ENCODE data around the gene FANCL.
A peak's percentile ranks its signal among the peaks of the same experiment; 100 is the strongest.

FANCL gene

GRCh38 chr2:58202404-58202803 is 38.7 kb downstream of the FANCL start:
- H2AFZ ChIP-seq (ENCODE audit: low read depth, low read length), result no peak overlapping the region
- no peak overlapping the region for H3K18ac ChIP-seq (ENCODE audit: low read depth in 1 of 2, low read length in 2 of 2)
- no peak overlapping the region for H3K4me3 ChIP-seq (ENCODE audit: insufficient read depth in 1 of 2, low read depth in 1 of 2, low read length in 2 of 2)
- H3K79me1 ChIP-seq (replicated peaks; ENCODE audit: low read length, poor library complexity, severe bottlenecking), result peaks cover 1% of the 10 kb centered on the region
- H3K14ac ChIP-seq (ENCODE audit: low read length in 2 of 2), result no peak overlapping the region
- H2BK15ac ChIP-seq (ENCODE audit: low read depth, poor library complexity, severe bottlenecking), result no peak overlapping the region
- H3K23ac ChIP-seq (ENCODE audit: low read length in 2 of 2), result no peak overlapping the region
- H2BK12ac ChIP-seq (ENCODE audit: low read length in 2 of 2), result no peak overlapping the region
- 100% methylated on average over 1 of the region's 1 CpG for WGBS
- no peak for DNase-seq
- peaks cover 2 to 17% of the 10 kb centered on the region in 2 experiments for H3K36me3 ChIP-seq (ENCODE audit: control insufficient read depth in 1 of 2, insufficient read depth in 2 of 2, low read depth in 1 of 2, low read length in 2 of 2)
- no peak overlapping the region for H3K27ac ChIP-seq (ENCODE audit: low read length, poor library complexity, severe bottlenecking)
- no peaks in the 10 kb centered on the region for H3K27me3 ChIP-seq (ENCODE audit: control insufficient read depth in 1 of 2, insufficient read depth in 1 of 2, low read length in 2 of 2)
- H2BK5ac ChIP-seq (ENCODE audit: low read depth, low read length, poor library complexity, severe bottlenecking), result no peak overlapping the region
- no peaks in the 10 kb centered on the region for H3K9me3 ChIP-seq (ENCODE audit: control insufficient read depth, low read length)
- H3K4ac ChIP-seq (ENCODE audit: low read depth in 1 of 2, low read length in 2 of 2), result no peak overlapping the region
- H2BK120ac ChIP-seq (ENCODE audit: low read depth, low read length), result no peak overlapping the region
- no peak overlapping the region for H4K8ac ChIP-seq (ENCODE audit: low read length)
- H3K4me2 ChIP-seq (ENCODE audit: low read length, poor library complexity, severe bottlenecking), result no peak overlapping the region
- no peak overlapping the region for H3K9ac ChIP-seq (ENCODE audit: low read length)
- no peak overlapping the region for H4K91ac ChIP-seq (ENCODE audit: low read length)
- no peaks in the 10 kb centered on the region for H3K4me1 ChIP-seq (ENCODE audit: control insufficient read depth, insufficient read depth, low read depth, low read length)
- H2AK5ac ChIP-seq (ENCODE audit: low read length, severe bottlenecking), result no peak overlapping the region

GRCh38 chr2:58197894-58198293 is 43.2 kb downstream of the FANCL start:
- H3K36me3 ChIP-seq (ENCODE audit: control insufficient read depth in 1 of 2, insufficient read depth in 2 of 2, low read depth in 1 of 2, low read length in 2 of 2), result peaks cover 2 to 6% of the 10 kb centered on the region in 2 experiments
- no peak overlapping the region for H3K23ac ChIP-seq (ENCODE audit: low read length in 2 of 2)
- no peak overlapping the region for H4K91ac ChIP-seq (ENCODE audit: low read length)
- H3K4me1 ChIP-seq (ENCODE audit: control insufficient read depth, insufficient read depth, low read depth, low read length), result no peaks in the 10 kb centered on the region
- no peak overlapping the region for H3K27ac ChIP-seq (ENCODE audit: low read length, poor library complexity, severe bottlenecking)
- no peak overlapping the region for H3K14ac ChIP-seq (ENCODE audit: low read length in 2 of 2)
- no peaks in the 10 kb centered on the region for H3K79me1 ChIP-seq (replicated peaks; ENCODE audit: low read length, poor library complexity, severe bottlenecking)
- no peak overlapping the region for H2AFZ ChIP-seq (ENCODE audit: low read depth, low read length)
- H2AK5ac ChIP-seq (ENCODE audit: low read length, severe bottlenecking), result no peak overlapping the region
- H2BK12ac ChIP-seq (ENCODE audit: low read length in 2 of 2), result no peak overlapping the region
- 98% methylated on average over 2 of the region's 2 CpGs for WGBS
- no peak overlapping the region for H2BK120ac ChIP-seq (ENCODE audit: low read depth, low read length)
- no peak overlapping the region for H2BK5ac ChIP-seq (ENCODE audit: low read depth, low read length, poor library complexity, severe bottlenecking)
- H3K27me3 ChIP-seq (ENCODE audit: control insufficient read depth in 1 of 2, insufficient read depth in 1 of 2, low read length in 2 of 2), result no peaks in the 10 kb centered on the region
- H4K8ac ChIP-seq (ENCODE audit: low read length), result no peak overlapping the region
- no peak overlapping the region for H3K4ac ChIP-seq (ENCODE audit: low read depth in 1 of 2, low read length in 2 of 2)
- no peak overlapping the region for H3K4me3 ChIP-seq (ENCODE audit: insufficient read depth in 1 of 2, low read depth in 1 of 2, low read length in 2 of 2)
- no peak overlapping the region for H2BK15ac ChIP-seq (ENCODE audit: low read depth, poor library complexity, severe bottlenecking)
- H3K18ac ChIP-seq (ENCODE audit: low read depth in 1 of 2, low read length in 2 of 2), result no peak overlapping the region
- H3K9me3 ChIP-seq (ENCODE audit: control insufficient read depth, low read length), result no peaks in the 10 kb centered on the region
- no peak overlapping the region for H3K4me2 ChIP-seq (ENCODE audit: low read length, poor library complexity, severe bottlenecking)
- no peak overlapping the region for H3K9ac ChIP-seq (ENCODE audit: low read length)
- DNase-seq, result no peak

- WGBS, result no CpG with 5 or more reads among the region's 1 CpG
- no peaks in the 10 kb centered on the region for H3K4me1 ChIP-seq (ENCODE audit: control insufficient read depth, insufficient read depth, low read depth, low read length)
- no peak overlapping the region for H2BK12ac ChIP-seq (ENCODE audit: low read length in 2 of 2)
Measured at GRCh38 chr2:58195662-58196061, 45.5 kb downstream of the FANCL start.

GRCh38 chr2:58194458-58194857 is 46.7 kb downstream of the FANCL start:
- Histone ChIP-seq H3K4ac (ENCODE audit: low read depth in 1 of 2, low read length in 2 of 2) (no peak overlapping the region), H3K27me3 (ENCODE audit: control insufficient read depth in 1 of 2, insufficient read depth in 1 of 2, low read length in 2 of 2) (no peaks in the 10 kb centered on the region), H2BK120ac (ENCODE audit: low read depth, low read length) (no peak overlapping the region), H3K27ac (ENCODE audit: low read length, poor library complexity, severe bottlenecking) (no peak overlapping the region), H2AFZ (ENCODE audit: low read depth, low read length) (no peak overlapping the region), H4K8ac (ENCODE audit: low read length) (no peak overlapping the region), H3K79me1 (replicated peaks; ENCODE audit: low read length, poor library complexity, severe bottlenecking) (no peaks in the 10 kb centered on the region), H3K4me3 (ENCODE audit: insufficient read depth in 1 of 2, low read depth in 1 of 2, low read length in 2 of 2) (no peak overlapping the region), H2AK5ac (ENCODE audit: low read length, severe bottlenecking) (no peak overlapping the region), H3K4me2 (ENCODE audit: low read length, poor library complexity, severe bottlenecking) (no peak overlapping the region), H3K23ac (ENCODE audit: low read length in 2 of 2) (no peak overlapping the region), H3K36me3 (ENCODE audit: control insufficient read depth in 1 of 2, insufficient read depth in 2 of 2, low read depth in 1 of 2, low read length in 2 of 2) (peaks cover 2 to 6% of the 10 kb centered on the region in 2 experiments), H3K9ac (ENCODE audit: low read length) (no peak overlapping the region), H2BK15ac (ENCODE audit: low read depth, poor library complexity, severe bottlenecking) (no peak overlapping the region), H2BK12ac (ENCODE audit: low read length in 2 of 2) (no peak overlapping the region), H3K18ac (ENCODE audit: low read depth in 1 of 2, low read length in 2 of 2) (no peak overlapping the region), H4K91ac (ENCODE audit: low read length) (no peak overlapping the region), H3K14ac (ENCODE audit: low read length in 2 of 2) (no peak overlapping the region), H2BK5ac (ENCODE audit: low read depth, low read length, poor library complexity, severe bottlenecking) (no peak overlapping the region), H3K4me1 (ENCODE audit: control insufficient read depth, insufficient read depth, low read depth, low read length) (no peaks in the 10 kb centered on the region), H3K9me3 (ENCODE audit: control insufficient read depth, low read length) (no peaks in the 10 kb centered on the region)
- WGBS, result 94% methylated on average over 1 of the region's 2 CpGs
- DNase-seq, result no peak

More at GRCh38 chr2:58195662-58196061, 45.5 kb downstream of the FANCL start:
- no peak overlapping the region for H4K8ac ChIP-seq (ENCODE audit: low read length)
- H2AK5ac ChIP-seq (ENCODE audit: low read length, severe bottlenecking), result no peak overlapping the region
- no peak overlapping the region for H3K9ac ChIP-seq (ENCODE audit: low read length)
- peak; percentile 27 for DNase-seq
- H3K4me3 ChIP-seq (ENCODE audit: insufficient read depth in 1 of 2, low read depth in 1 of 2, low read length in 2 of 2), result no peak overlapping the region
- no peak overlapping the region for H2BK120ac ChIP-seq (ENCODE audit: low read depth, low read length)
- no peak overlapping the region for H3K4me2 ChIP-seq (ENCODE audit: low read length, poor library complexity, severe bottlenecking)
- H3K9me3 ChIP-seq (ENCODE audit: control insufficient read depth, low read length), result no peaks in the 10 kb centered on the region
- no peak overlapping the region for H3K4ac ChIP-seq (ENCODE audit: low read depth in 1 of 2, low read length in 2 of 2)
- no peaks in the 10 kb centered on the region for H3K79me1 ChIP-seq (replicated peaks; ENCODE audit: low read length, poor library complexity, severe bottlenecking)
- H3K23ac ChIP-seq (ENCODE audit: low read length in 2 of 2), result no peak overlapping the region
- H3K27ac ChIP-seq (ENCODE audit: low read length, poor library complexity, severe bottlenecking), result no peak overlapping the region
- no peak overlapping the region for H3K14ac ChIP-seq (ENCODE audit: low read length in 2 of 2)
- H3K36me3 ChIP-seq (ENCODE audit: control insufficient read depth in 1 of 2, insufficient read depth in 2 of 2, low read depth in 1 of 2, low read length in 2 of 2), result peaks cover 2 to 6% of the 10 kb centered on the region in 2 experiments
- H2BK15ac ChIP-seq (ENCODE audit: low read depth, poor library complexity, severe bottlenecking), result no peak overlapping the region
- H4K91ac ChIP-seq (ENCODE audit: low read length), result no peak overlapping the region
- H3K27me3 ChIP-seq (ENCODE audit: control insufficient read depth in 1 of 2, insufficient read depth in 1 of 2, low read length in 2 of 2), result no peaks in the 10 kb centered on the region
- H2BK5ac ChIP-seq (ENCODE audit: low read depth, low read length, poor library complexity, severe bottlenecking), result no peak overlapping the region
- H3K18ac ChIP-seq (ENCODE audit: low read depth in 1 of 2, low read length in 2 of 2), result no peak overlapping the region
- no peak overlapping the region for H2AFZ ChIP-seq (ENCODE audit: low read depth, low read length)

Data from mesenchymal stem cell (in vitro differentiated cells and primary cell).